ENCODE results near the gene CHRM4.

CHRM4 gene

GRCh38 chr11:46391578-46392420, at the start of gene CHRM4:
Gene CHRM4, minus strand, starts transcription at chr11:46391776. Its CDS starts 5,219 bp downstream, at chr11:46386557.
- TF ChIP-seq EP300 (IDR thresholded peaks at IDR 0.05; ENCODE audit: borderline replicate concordance) (no peak), EGR1 (IDR thresholded peaks at IDR 0.05) (0 out of 2 replicates have a peak, but pooled peaks have one; percentile 37), CREB1 (IDR thresholded peaks at IDR 0.05; ENCODE audit: low read depth) (no peak), MAX (IDR thresholded peaks at IDR 0.05) (peak; percentile 9; the same call in 1 of the 2 replicates), ZBTB7A (IDR thresholded peaks at IDR 0.05; ENCODE audit: low read depth) (0 out of 2 replicates have a peak, but pooled peaks have one; percentile 74), RAD21 (IDR thresholded peaks at IDR 0.05; ENCODE audit: low read depth) (peak; percentile 22; the same call in 1 of the 2 replicates)
- TF ChIP-seq, protein P1, sequence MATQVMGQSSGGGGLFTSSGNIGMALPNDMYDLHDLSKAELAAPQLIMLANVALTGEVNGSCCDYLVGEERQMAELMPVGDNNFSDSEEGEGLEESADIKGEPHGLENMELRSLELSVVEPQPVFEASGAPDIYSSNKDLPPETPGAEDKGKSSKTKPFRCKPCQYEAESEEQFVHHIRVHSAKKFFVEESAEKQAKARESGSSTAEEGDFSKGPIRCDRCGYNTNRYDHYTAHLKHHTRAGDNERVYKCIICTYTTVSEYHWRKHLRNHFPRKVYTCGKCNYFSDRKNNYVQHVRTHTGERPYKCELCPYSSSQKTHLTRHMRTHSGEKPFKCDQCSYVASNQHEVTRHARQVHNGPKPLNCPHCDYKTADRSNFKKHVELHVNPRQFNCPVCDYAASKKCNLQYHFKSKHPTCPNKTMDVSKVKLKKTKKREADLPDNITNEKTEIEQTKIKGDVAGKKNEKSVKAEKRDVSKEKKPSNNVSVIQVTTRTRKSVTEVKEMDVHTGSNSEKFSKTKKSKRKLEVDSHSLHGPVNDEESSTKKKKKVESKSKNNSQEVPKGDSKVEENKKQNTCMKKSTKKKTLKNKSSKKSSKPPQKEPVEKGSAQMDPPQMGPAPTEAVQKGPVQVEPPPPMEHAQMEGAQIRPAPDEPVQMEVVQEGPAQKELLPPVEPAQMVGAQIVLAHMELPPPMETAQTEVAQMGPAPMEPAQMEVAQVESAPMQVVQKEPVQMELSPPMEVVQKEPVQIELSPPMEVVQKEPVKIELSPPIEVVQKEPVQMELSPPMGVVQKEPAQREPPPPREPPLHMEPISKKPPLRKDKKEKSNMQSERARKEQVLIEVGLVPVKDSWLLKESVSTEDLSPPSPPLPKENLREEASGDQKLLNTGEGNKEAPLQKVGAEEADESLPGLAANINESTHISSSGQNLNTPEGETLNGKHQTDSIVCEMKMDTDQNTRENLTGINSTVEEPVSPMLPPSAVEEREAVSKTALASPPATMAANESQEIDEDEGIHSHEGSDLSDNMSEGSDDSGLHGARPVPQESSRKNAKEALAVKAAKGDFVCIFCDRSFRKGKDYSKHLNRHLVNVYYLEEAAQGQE (IDR thresholded peaks at IDR 0.05; ENCODE audit: low read depth), result no peak

DNA sequence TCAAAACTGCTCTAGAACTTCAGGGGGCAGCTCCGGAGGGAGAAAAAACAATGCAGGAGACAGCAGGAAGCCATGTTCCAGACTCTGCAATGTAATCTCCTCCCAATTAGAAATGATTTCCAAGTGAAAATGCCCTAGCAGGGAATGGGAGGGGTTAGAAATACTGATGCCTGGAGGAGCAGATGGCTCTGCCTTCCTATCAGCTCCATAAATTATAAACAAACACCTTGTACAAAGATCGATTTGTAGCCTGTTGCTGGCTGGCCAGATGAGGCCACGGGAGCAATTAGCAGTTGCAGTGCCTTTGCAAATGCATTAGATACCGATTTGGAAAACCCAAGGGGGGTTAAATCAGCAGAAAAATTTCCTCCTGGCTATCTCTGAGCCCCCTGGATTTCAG, 46.6 kb upstream of the CHRM4 start:
- no peak for TF ChIP-seq USF1 (IDR thresholded peaks at IDR 0.05)
- TF ChIP-seq YY1 (IDR thresholded peaks at IDR 0.05; ENCODE audit: low read depth), result no peak
- no peak for TF ChIP-seq EP300 (IDR thresholded peaks at IDR 0.05; ENCODE audit: borderline replicate concordance)
- no peak for TF ChIP-seq TAF1 (IDR thresholded peaks at IDR 0.05; ENCODE audit: low read depth)
- no peak for TF ChIP-seq TCF12 (IDR thresholded peaks at IDR 0.05; ENCODE audit: low read depth)
- TF ChIP-seq, protein P1 (IDR thresholded peaks at IDR 0.05; ENCODE audit: low read depth), result no peak
- TF ChIP-seq CREB1 (IDR thresholded peaks at IDR 0.05; ENCODE audit: low read depth), result no peak
- no peak for TF ChIP-seq FOXM1 (IDR thresholded peaks at IDR 0.05; ENCODE audit: borderline replicate concordance, low read depth)
- no peak for TF ChIP-seq CEBPB (IDR thresholded peaks at IDR 0.05)
- TF ChIP-seq TEAD4 (IDR thresholded peaks at IDR 0.05), result no peak
- no peak for TF ChIP-seq MAX (IDR thresholded peaks at IDR 0.05)
- TF ChIP-seq ZBTB7A (IDR thresholded peaks at IDR 0.05; ENCODE audit: low read depth), result no peak
- no peak for TF ChIP-seq RAD21 (IDR thresholded peaks at IDR 0.05; ENCODE audit: low read depth)
- TF ChIP-seq NFIC (IDR thresholded peaks at IDR 0.05), result no peak
- TF ChIP-seq EGR1 (IDR thresholded peaks at IDR 0.05), result no peak

DNA sequence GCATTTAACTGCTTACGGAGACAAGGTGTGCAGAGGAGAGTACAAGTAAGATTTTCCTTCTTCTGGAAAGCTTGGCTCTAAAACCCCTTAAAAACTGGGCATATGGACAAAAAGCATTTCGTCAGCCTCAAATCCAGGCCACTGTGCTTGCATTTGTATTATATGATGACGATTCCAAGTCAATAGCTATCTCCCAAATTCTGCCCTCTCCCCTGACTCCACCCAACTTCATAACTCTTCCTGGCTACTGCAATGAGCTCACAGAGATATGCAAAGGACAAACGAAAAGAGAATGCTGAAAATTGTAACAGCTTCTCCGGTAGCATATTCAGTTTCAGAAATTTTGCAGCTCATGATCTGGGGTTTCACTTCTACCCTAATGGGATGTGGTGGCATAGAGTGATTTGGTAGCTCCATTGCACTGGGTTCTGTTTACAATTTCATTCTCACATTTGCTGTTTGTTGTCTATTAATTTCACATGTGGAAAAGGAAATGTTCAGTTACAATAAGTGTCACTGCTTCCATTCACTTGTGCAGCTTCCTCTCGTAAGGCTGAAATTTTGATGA, 45.6 kb upstream of the CHRM4 start:
- TF ChIP-seq CREB1 (IDR thresholded peaks at IDR 0.05; ENCODE audit: low read depth), result no peak
- TF ChIP-seq FOXM1 (IDR thresholded peaks at IDR 0.05; ENCODE audit: borderline replicate concordance, low read depth), result no peak
- TF ChIP-seq MAX (IDR thresholded peaks at IDR 0.05), result no peak
- TF ChIP-seq ZBTB7A (IDR thresholded peaks at IDR 0.05; ENCODE audit: low read depth), result no peak
- TF ChIP-seq TAF1 (IDR thresholded peaks at IDR 0.05; ENCODE audit: low read depth), result no peak
- no peak for TF ChIP-seq EP300 (IDR thresholded peaks at IDR 0.05; ENCODE audit: borderline replicate concordance)
- no peak for TF ChIP-seq CEBPB (IDR thresholded peaks at IDR 0.05)
- no peak for TF ChIP-seq YY1 (IDR thresholded peaks at IDR 0.05; ENCODE audit: low read depth)
- no peak for TF ChIP-seq TEAD4 (IDR thresholded peaks at IDR 0.05)
- TF ChIP-seq, protein P1 (IDR thresholded peaks at IDR 0.05; ENCODE audit: low read depth), result no peak
- TF ChIP-seq EGR1 (IDR thresholded peaks at IDR 0.05), result no peak
- TF ChIP-seq USF1 (IDR thresholded peaks at IDR 0.05), result no peak
